ENCODE data around the gene AHDC1. TPM values are rescaled to one million over a fixed set of nuclear protein-coding genes. Genes with fewer than 3 reads are reported as not detected.

The AHDC1 gene
- total and polyA plus RNA-seq, 9 of the 15 experiments (the other 6 are each of a cell fraction or from before 2014, with no cell fraction given): 0.21 to 36.4 (median 4.7) TPM

GRCh38 chr1:27489973-27490741 is 113.8 kb downstream of the AHDC1 start, which contains the start of gene WASF2 (continued):
- TF ChIP-seq U2AF1 (optimal IDR thresholded peaks at IDR 0.05; ENCODE audit: low read depth, low read length): no peak
- TF ChIP-seq NCOR1 (IDR thresholded peaks at IDR 0.05): peak; percentile 26
- 0 out of 2 replicates have a peak, but pooled peaks have one; percentile 3 for TF ChIP-seq SMAD4 (CRISPR knock-in tag; conservative IDR thresholded peaks at IDR 0.05)
- 0 out of 2 replicates have a peak, but pooled peaks have one; percentile 35 for TF ChIP-seq ZNF589 (CRISPR knock-in tag; IDR thresholded peaks at IDR 0.05; ENCODE audit: low read depth)
- no peak; the same call in 1 of the 2 replicates for TF ChIP-seq MIER1 (IDR thresholded peaks at IDR 0.05; ENCODE audit: low read depth)
- TF ChIP-seq THRA (IDR thresholded peaks at IDR 0.05): no peak
- TF ChIP-seq ZBTB1 (CRISPR knock-in tag; IDR thresholded peaks at IDR 0.05; ENCODE audit: borderline replicate concordance, low read depth): peak; percentile 10; the same call in 1 of the 2 replicates
- TF ChIP-seq ZNF282 (CRISPR knock-in tag; IDR thresholded peaks at IDR 0.05): peak; percentile 8; the same call in 1 of the 2 replicates
- TF ChIP-seq NFATC3 (IDR thresholded peaks at IDR 0.05): no peak
- no peak for TF ChIP-seq U2AF2 (optimal IDR thresholded peaks at IDR 0.05; ENCODE audit: low read depth, low read length)
- no peak for TF ChIP-seq CBX5 (IDR thresholded peaks at IDR 0.05; ENCODE audit: borderline replicate concordance, low read depth)
- TF ChIP-seq HNRNPUL1 (IDR thresholded peaks at IDR 0.05; ENCODE audit: low read length): no peak
- TF ChIP-seq SMARCB1 (IDR thresholded peaks at IDR 0.05; ENCODE audit: insufficient read length, low read depth): no peak
- no peak for TF ChIP-seq CEBPZ (IDR thresholded peaks at IDR 0.05; ENCODE audit: borderline replicate concordance, low read depth, low read length)

Measured in K562 (cell line).